DOHH2 (cell line): ENCODE data around the gene IFITM10.

Experiments used
- H3F3A ChIP-seq: fragments of 200-600 bp; sonication (generic), shearing (Covaris generic); 2 replicates; pipeline ENCODE4 v1.6.0; 2016; ENCODE audit warnings: antibody characterized with exemption, mild to moderate bottlenecking; ENCODE audit not compliant: control insufficient read depth, insufficient read depth
- H3K27ac ChIP-seq: fragments of 200-600 bp; sonication (generic); 2 replicates; pipeline ENCODE4 v1.5.1; 2014; ENCODE audit warnings: low read depth, mild to moderate bottlenecking, low read length, moderate library complexity
- H3K27me3 ChIP-seq: fragments of 200-600 bp; sonication (generic); 2 replicates; pipeline ENCODE4 v1.6.1; 2014; ENCODE audit warnings: mild to moderate bottlenecking, low read length, mixed read lengths; ENCODE audit not compliant: control insufficient read depth
- H3K36me3 ChIP-seq: fragments of 200-600 bp; sonication (generic); 2 replicates; pipeline ENCODE4 v1.6.1; 2014; ENCODE audit warnings: mild to moderate bottlenecking, low read length, moderate library complexity, mixed read lengths; ENCODE audit not compliant: control insufficient read depth
- H3K4me1 ChIP-seq: fragments of 200-600 bp; sonication (generic); 2 replicates; pipeline ENCODE4 v1.6.1; 2014; ENCODE audit warnings: mild to moderate bottlenecking, low read length, mixed read lengths; ENCODE audit not compliant: control insufficient read depth
- H3K4me2 ChIP-seq: fragments of 200-600 bp; sonication (generic); 2 replicates; pipeline ENCODE4 v1.6.0; 2014; ENCODE audit warnings: mild to moderate bottlenecking, low read length, moderate library complexity
- H3K4me3 ChIP-seq: fragments of 200-600 bp; sonication (generic); 2 replicates; pipeline ENCODE4 v1.5.1; 2014; ENCODE audit warnings: mild to moderate bottlenecking, low read length, mixed read lengths
- H3K79me2 ChIP-seq: fragments of 200-600 bp; sonication (generic); 2 replicates; pipeline ENCODE4 v1.6.1; 2014; ENCODE audit warnings: mild to moderate bottlenecking, low read length, mixed read lengths; ENCODE audit not compliant: control insufficient read depth
- H3K9me2 ChIP-seq: fragments of 200-600 bp; sonication (generic); replicated peaks from 2 replicates; pipeline ENCODE4 v1.6.1; 2014; ENCODE audit warnings: mild to moderate bottlenecking, low read length, mixed read lengths; ENCODE audit not compliant: control insufficient read depth
- H3K9me3 ChIP-seq: fragments of 200-600 bp; sonication (generic); 2 replicates; pipeline ENCODE4 v1.6.1; 2014; ENCODE audit warnings: antibody characterized with exemption, low read length, mixed read lengths; ENCODE audit not compliant: control insufficient read depth, insufficient read depth
- H4K20me1 ChIP-seq: fragments of 200-600 bp; sonication (generic); 2 replicates; pipeline ENCODE4 v1.6.0; 2014; ENCODE audit warnings: low read depth, mild to moderate bottlenecking, antibody characterized with exemption, low read length, moderate library complexity; ENCODE audit not compliant: control insufficient read depth, insufficient read depth
- EZH2phosphoT487 ChIP-seq: fragments of 200-600 bp; sonication (generic); IDR thresholded peaks from 2 replicates; pipeline ENCODE4 v1.6.1; 2017; ENCODE audit warnings: borderline replicate concordance, mild to moderate bottlenecking, antibody characterized with exemption, low read length, moderate library complexity, mixed read lengths
- TF ChIP-seq, protein P1 (sequence below): fragments of 200-600 bp; sonication (generic); IDR thresholded peaks from one replicate; pipeline ENCODE4 v1.5.1; 2014; ENCODE audit warnings: antibody characterized with exemption, mild to moderate bottlenecking, low read depth, low read length; ENCODE audit not compliant: poor library complexity, severe bottlenecking

Gene IFITM10

DNA sequence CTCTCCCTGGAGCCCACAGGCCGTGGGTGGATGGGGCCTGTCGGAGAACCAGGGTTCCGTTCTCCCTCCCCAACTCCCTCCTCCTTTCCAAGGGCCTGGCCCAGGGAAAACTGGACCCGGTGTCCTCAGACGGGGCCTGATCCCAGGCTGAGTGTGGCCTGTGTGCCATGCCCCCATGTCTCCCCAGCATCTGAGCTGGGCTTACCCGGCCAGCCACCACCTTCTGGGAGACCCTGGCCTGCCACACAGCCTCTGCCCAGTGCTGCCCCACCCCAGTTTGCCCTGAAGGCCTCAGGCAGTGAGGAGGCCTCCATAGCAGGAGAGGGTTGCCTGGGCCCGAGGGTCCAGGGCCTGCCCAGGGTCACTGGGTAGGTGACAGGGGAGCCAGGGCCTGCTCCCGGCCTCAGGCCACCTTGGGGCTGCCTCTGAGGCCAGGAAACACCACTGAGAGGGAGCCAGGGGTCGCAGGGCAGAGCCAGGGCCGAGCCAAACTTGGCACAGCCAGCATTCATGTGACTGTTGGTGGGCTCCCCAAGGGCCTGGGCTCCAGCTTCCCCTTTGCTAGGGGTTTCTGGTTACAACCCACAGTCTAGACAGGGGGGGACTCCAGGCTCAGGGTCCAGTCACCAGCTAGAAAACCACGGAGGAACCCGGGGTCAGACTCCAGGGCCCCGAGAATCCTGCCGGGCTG lies 590 bp upstream of the IFITM10 start:
- Histone ChIP-seq H3K4me3 (no peak overlapping the region), H3K9me3 (peaks cover 11% of the 10 kb centered on the region; the same call in 1 of the 2 replicates), H3K9me2 (no peaks in the 10 kb centered on the region), H3K4me2 (no peak overlapping the region), H3K4me1 (no peaks in the 10 kb centered on the region), H3F3A (no peaks in the 10 kb centered on the region), H3K27me3 (no peaks in the 10 kb centered on the region), H4K20me1 (no peaks in the 10 kb centered on the region), H3K79me2 (no peaks in the 10 kb centered on the region), H3K27ac (no peak overlapping the region), H3K36me3 (no peaks in the 10 kb centered on the region)
- TF ChIP-seq, protein P1, sequence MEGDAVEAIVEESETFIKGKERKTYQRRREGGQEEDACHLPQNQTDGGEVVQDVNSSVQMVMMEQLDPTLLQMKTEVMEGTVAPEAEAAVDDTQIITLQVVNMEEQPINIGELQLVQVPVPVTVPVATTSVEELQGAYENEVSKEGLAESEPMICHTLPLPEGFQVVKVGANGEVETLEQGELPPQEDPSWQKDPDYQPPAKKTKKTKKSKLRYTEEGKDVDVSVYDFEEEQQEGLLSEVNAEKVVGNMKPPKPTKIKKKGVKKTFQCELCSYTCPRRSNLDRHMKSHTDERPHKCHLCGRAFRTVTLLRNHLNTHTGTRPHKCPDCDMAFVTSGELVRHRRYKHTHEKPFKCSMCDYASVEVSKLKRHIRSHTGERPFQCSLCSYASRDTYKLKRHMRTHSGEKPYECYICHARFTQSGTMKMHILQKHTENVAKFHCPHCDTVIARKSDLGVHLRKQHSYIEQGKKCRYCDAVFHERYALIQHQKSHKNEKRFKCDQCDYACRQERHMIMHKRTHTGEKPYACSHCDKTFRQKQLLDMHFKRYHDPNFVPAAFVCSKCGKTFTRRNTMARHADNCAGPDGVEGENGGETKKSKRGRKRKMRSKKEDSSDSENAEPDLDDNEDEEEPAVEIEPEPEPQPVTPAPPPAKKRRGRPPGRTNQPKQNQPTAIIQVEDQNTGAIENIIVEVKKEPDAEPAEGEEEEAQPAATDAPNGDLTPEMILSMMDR = no peak
- no peak for TF ChIP-seq EZH2phosphoT487

DNA sequence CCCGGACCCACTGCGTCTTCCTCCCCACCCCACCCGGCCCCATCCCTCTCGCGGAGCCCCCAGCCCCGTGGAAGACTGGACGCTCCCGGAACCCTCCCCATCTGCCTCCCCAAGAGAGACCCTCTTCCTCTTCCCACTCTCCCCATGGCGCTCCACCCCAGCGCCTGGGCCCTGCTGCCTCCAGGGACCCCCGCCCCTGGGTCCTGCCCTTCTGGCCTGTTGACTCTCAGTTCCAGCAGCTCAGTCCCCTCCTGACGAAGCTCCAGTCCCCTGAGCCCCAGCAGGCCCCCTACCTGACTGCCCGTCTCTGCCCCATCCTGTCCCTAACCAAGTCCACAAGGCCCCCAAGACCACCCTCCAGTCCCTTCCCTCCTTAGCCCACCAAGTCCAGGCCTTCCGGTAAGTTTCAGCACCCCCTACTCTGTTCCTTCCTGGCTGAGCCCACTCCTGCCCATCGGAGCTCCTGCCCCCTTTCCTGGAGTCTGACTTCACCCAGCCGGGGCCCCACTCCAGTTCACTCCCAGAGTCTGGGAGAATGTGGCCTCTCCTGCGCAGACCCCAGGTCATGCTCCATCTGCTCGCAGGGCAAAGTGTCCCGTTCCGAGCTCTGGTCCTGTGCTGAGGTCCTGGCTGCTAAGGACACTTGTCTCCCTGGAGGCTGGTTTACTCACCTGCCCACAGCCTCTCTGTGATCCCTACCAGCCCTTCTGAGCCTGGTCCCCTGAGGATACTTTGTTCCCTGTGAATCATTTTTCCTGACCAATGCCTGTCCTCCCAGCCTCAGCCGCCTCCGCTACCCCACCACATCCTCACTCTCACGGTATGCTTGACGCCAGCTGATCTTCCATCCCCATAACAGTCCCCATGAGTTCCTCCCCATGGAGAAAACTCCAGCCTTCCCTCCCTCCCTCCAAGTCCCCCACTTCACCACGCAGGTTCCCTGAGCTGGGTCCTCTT lies 722 bp downstream of the IFITM10 start:
- Histone ChIP-seq H3K9me2 (no peaks in the 10 kb centered on the region), H3F3A (no peaks in the 10 kb centered on the region), H3K4me1 (no peaks in the 10 kb centered on the region), H3K9me3 (peaks cover 17% of the 10 kb centered on the region; the same call in 1 of the 2 replicates), H3K27ac (no peak overlapping the region), H3K79me2 (no peaks in the 10 kb centered on the region), H3K36me3 (no peaks in the 10 kb centered on the region), H4K20me1 (no peaks in the 10 kb centered on the region), H3K27me3 (no peaks in the 10 kb centered on the region), H3K4me3 (no peak overlapping the region), H3K4me2 (no peak overlapping the region)
- TF ChIP-seq, protein P1 = no peak
- no peak for TF ChIP-seq EZH2phosphoT487

DNA sequence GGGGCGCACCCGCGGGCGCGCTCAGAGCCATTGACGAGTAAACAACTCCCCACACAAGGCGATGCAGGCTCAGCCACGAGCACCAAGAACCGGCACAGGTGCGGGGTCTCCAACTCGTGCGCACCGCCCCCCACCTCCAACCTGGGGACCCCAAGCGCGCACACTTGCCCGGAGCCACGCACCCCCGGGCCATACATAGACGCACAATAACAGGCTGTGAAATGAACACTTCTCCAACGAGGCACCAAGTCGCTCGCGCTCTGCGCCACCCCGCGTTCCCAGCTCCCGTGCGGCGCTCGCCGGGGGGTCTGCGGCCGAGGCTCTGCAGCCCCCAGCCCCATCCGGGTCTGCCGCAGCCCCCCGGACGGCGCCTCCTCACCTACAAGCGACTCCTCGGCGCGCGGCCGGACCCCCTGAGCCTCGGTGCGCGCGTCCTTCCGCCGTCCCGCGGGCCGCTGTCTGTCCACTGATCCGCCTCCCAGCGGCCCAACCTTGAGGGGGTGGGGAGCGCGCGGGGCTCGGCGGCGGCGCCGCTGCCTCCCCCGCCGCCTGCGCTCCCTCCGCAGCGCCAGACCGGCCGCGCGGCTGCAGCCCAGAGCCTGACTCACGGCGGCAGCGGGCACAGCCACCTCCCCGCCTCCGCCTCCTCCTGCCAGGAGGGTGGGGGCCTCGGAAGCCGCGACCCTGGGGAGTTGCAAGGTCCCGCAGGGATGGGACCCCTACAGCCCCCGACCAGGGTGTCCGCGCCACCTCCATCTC lies 1.6 kb downstream of the IFITM10 start:
- no peak for TF ChIP-seq EZH2phosphoT487
- TF ChIP-seq, protein P1 = no peak
- H3F3A ChIP-seq = no peaks in the 10 kb centered on the region
- no peaks in the 10 kb centered on the region for H3K4me1 ChIP-seq
- H3K4me3 ChIP-seq = no peak overlapping the region
- no peaks in the 10 kb centered on the region for H3K9me2 ChIP-seq
- no peaks in the 10 kb centered on the region for H4K20me1 ChIP-seq
- H3K79me2 ChIP-seq = no peaks in the 10 kb centered on the region
- H3K4me2 ChIP-seq = no peak overlapping the region
- no peak overlapping the region for H3K27ac ChIP-seq
- peaks cover 17% of the 10 kb centered on the region; the same call in 1 of the 2 replicates for H3K9me3 ChIP-seq
- no peaks in the 10 kb centered on the region for H3K27me3 ChIP-seq
- H3K36me3 ChIP-seq = no peaks in the 10 kb centered on the region
